ENCODE measurements around the gene UBE2L3. TPM values are rescaled to one million over a fixed set of nuclear protein-coding genes. Genes with fewer than 3 reads are reported as not detected.
"Not testable (repeated sequence)": the region's sequence is repeated elsewhere in the genome, so short reads cannot be mapped to it uniquely, and the experiment has no call there.

UBE2L3 gene
- total RNA-seq, 1 donor from 2014 or later: 22.5 TPM

GRCh38 chr22:21599053-21599893 is 31.8 kb downstream of the UBE2L3 start:
- DNase-seq (ENCODE audit: low read depth in 2 of 2): peak; percentile 24 to 34

GRCh38 chr22:21602579-21602978 is 35.1 kb downstream of the UBE2L3 start:
- no peak for DNase-seq (ENCODE audit: low read depth in 2 of 2)

- no peak for DNase-seq (ENCODE audit: low read depth in 2 of 2)
These were observed 36.5 kb downstream of the UBE2L3 start for GRCh38 chr22:21603973-21604372.

- no peak for DNase-seq (ENCODE audit: low read depth in 2 of 2)
These were observed 38.5 kb downstream of the UBE2L3 start for GRCh38 chr22:21605887-21606564.

DNA sequence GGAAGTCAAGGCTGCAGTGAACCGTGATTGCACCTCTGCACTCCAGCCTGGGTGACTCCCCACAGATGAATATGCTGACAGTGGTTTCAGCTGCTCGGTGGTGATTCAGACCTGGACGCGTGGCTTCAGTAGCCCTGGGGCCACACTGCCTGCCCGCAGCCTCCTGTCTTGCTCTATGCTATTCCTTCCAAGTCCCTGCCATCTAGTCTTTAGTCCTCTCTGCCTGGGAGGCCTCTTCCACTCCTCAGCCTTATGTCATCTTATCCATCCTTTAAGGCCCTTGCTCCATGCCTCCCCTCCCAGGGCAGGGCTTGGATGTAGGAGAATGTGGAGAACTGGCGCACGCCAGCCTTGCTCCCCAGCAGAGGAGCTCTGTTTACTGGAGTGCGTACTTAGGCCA is 39.3 kb downstream of the UBE2L3 start:
- DNase-seq (ENCODE audit: low read depth in 2 of 2): no peak

GRCh38 chr22:21609556-21610157 is 42.1 kb downstream of the UBE2L3 start:
- not testable (repeated sequence) for DNase-seq (ENCODE audit: low read depth in 2 of 2)

DNA sequence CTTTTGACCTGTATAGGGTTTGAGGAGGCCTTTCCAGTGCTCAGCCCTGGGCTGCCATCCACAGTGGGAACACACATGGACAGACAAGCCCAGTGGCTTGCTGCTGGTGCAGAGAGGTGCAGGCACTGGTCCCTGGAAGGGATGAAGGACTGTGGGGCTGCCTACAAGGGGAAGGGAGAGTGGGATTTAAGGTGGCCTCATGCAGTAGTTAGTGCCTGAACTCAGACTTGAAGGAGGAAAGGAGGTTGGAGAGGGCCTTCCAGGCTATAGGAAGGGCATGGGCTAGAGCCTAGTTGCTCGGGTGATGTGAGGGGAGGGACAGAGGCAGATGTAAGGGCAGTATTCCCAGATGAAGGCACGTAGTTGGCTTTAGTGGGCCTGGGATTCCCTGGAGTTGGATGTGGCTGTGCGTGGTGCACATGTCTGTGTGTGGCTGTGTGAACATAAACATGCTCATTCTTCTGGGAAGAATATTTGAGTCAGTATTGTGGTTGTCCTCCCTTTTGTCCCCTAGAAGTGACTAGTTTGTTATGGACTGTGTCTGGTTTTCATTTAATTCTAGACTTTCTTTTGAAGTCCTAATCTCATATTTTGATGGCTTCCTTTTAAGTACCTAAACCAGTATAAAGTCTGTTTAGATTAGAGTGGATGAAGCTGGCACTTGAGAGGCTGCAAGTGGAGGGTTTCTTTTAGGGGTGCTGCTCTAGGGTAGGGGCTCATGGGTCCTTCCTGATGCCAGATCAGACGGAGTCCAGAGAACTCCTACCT is 43.9 kb downstream of the UBE2L3 start:
- DNase-seq (ENCODE audit: low read depth in 2 of 2): no peak

DNA sequence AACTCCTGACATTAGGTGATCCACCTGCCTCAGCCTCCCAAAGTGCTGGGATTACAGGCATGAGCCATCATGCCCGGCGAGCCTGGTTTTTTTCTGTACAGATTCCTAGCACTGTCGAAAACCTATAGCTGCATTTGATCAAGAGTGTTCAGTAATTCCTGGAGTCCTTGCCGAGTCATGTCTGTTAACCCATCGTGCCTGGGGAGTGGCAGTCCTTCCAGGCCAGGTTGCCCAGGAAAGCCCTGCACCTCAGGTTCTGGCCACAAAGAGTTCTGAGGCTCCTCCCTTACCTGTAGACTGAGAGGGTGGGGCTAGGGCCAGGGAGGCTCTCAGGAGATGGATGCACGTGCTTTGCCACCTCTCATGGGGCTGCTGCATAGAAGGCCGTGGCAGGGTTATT is 45.3 kb downstream of the UBE2L3 start:
- DNase-seq (ENCODE audit: low read depth in 2 of 2): no peak

GRCh38 chr22:21613553-21614233 is 46.2 kb downstream of the UBE2L3 start:
- no peak for DNase-seq (ENCODE audit: low read depth in 2 of 2)

DNA sequence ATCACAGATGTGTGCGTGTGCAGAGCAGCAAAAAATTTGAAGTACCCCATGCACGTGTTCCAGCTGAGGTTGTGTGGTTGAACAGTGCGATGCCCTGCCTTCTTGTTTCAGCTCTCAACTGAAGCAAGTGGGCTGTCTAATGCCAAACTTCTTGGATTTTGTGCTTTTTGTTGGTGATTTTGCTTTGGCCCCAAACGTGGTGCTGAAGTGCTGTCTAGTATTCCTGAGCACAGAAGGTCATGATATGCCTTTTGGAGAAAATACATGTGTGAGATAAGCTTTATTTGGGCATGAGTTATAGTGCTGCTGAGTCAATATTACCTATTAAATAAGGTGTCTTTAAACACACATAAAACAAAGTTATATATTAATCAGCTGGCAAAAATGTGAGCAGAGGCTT is 48.2 kb downstream of the UBE2L3 start:
- DNase-seq (ENCODE audit: low read depth in 2 of 2): no peak

- not testable (repeated sequence) for DNase-seq (ENCODE audit: low read depth in 2 of 2)
These were observed 49.8 kb downstream of the UBE2L3 start for GRCh38 chr22:21617337-21617736.

GRCh38 chr22:21621025-21621424 is 53.5 kb downstream of the UBE2L3 start:
- DNase-seq (ENCODE audit: low read depth in 2 of 2): no peak

DNA sequence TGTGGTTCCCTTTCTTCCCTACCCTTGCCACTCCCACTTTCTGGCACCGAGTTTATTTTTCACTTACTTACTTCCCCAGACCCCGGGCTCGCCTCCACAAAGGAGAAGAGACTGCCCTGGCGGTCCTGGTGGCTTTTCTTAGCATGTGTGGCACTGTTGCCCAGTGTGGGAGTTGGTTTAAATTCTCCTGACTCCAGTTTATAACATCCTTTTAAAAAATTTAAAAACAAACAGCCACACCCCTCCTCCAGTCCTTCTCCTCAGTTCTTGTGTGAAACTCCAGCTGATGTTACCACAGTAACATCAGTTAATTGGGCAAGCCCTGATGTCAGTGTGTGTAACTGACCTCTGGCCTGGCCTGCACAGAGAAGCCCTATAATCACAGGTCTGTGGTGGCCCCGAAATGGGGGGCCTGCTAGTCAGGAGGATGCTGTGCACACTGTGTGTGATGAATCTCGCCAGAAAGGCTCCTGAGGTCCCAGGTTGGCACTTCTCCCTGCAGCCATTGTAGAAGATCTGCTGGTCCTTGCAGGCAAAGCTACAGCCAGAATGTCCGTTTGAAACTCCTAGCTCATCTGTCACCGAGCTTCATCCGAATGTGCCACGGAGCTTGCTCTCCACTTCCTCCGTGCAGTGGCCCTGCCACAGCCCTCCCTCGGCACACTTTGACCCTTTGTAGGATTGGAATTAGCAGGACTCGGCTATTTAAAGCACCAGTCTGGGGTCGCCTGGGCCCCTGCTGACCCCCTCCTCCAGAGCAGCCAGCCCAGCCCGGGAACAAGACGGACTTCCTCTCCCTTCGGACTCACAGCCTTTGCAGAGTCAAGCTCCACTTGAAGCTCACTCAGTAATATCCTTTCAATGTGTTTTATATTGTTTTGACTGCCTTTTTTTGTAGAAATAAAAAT is 54.8 kb downstream of the UBE2L3 start:
- DNase-seq (ENCODE audit: low read depth in 2 of 2): no peak

GRCh38 chr22:21622919-21623647 is 55.6 kb downstream of the UBE2L3 start:
- DNase-seq (ENCODE audit: low read depth in 2 of 2): no peak

DNA sequence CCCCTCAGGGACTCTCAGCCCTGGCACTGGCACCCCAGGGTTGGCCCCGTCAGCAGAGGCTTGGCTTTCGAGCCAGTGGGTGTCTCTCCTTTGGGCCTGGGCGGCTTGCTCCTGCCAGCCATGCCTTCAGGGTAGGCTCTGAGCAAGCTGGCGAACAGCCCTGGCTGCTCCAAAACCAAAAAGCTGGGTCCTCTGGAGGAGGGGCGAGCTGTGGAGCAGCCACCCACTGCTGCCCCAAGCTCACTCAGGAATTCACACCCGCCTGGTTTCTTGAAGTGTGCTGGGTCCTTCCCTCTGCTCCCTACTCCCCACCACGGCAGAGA is 56.1 kb downstream of the UBE2L3 start:
- no peak for DNase-seq (ENCODE audit: low read depth in 2 of 2)

DNA sequence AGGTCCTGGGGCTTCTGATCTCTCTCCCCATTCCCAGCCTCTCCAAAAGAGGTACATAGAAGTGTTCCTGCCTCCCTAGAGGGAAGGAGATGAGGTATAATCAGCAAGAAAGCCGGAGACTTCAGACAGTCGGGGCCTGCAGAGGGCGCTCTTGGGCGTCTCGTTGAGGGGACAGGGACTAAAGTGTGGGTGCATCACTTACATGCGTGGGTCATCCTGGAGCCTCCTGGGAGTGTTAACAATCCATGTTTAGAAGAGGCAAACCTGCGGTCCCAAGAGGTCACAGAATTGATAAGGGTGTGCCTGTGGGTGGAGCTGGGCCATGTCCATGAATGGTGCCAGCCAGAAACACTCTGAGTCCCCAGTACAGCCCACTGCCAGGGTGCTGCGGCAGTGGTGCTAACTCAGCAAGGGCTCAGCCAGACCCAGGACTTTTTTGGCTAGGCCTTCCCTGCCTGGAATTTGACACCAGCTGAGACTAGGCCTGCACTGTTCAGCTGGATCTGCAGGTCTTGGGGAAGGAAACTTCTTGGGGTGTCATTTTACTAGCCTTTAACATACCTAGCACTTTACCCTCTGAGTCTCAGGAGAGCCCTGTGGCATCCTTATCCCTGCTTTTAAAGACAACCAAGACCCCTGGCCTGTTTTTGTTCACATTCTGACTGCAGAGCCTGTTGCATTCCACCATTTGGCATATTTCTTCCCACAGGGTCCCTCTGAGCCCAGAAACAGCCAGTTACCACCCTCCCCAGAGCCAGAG is 56.8 kb downstream of the UBE2L3 start:
- no peak for DNase-seq (ENCODE audit: low read depth in 2 of 2)

- DNase-seq (ENCODE audit: low read depth in 2 of 2): no peak
These were observed 57.6 kb downstream of the UBE2L3 start for GRCh38 chr22:21624880-21625791.

All from dermis microvascular lymphatic vessel endothelial cell (primary cell).